Transverse colon (tissue), 4 donors: ENCODE data around the gene GMPR. TPM values are rescaled to one million over a fixed set of nuclear protein-coding genes. Genes with fewer than 3 reads are reported as not detected.

Experiments used
- DNase-seq: peaks from one replicate; pipeline ENCODE4 v3.0.0-alpha.2; 2019
- H3K27ac ChIP-seq, 4 donors: fragments of 200-600 bp; sonication (generic); 2 replicates each; pipeline ENCODE4 v1.5.1; 2016 to 2018; ENCODE audit warnings: inconsistent platforms in 4 of 4
- H3K27me3 ChIP-seq: fragments of 200-600 bp; sonication (generic); 2 replicates; pipeline ENCODE4 v1.5.1; 2017; ENCODE audit warnings: inconsistent platforms
- H3K36me3 ChIP-seq, 4 donors: fragments of 200-600 bp; sonication (generic); 2 replicates each; pipeline ENCODE4 v1.5.1; 2017 to 2019; ENCODE audit warnings: inconsistent platforms in 4 of 4
- H3K4me1 ChIP-seq, 4 donors: fragments of 200-600 bp; sonication (generic); 2 replicates each; pipeline ENCODE4 v1.5.1; 2017 to 2020; ENCODE audit warnings: inconsistent platforms in 4 of 4
- H3K4me3 ChIP-seq, 4 donors: fragments of 200-600 bp; sonication (generic); 1 replicate in 1 of 4; 2 replicates in 3 of 4; pipeline versions ENCODE4 v1.5.1 to v1.6.1; 2017 to 2019; ENCODE audit warnings: inconsistent platforms in 4 of 4
- H3K9me3 ChIP-seq, 2 donors: fragments of 200-600 bp; sonication (generic); 2 replicates each; pipeline ENCODE4 v1.5.1; 2017 to 2019; ENCODE audit warnings: inconsistent platforms in 2 of 2
- CTCF ChIP-seq, 5 experiments: fragments of 200-600 bp in 3 of 5; fragments of 450-650 bp in 2 of 5; sonication (generic) in 3 of 5; IDR thresholded peaks; 1 replicate in 2 of 5; 2 replicates in 3 of 5; pipeline ENCODE4 v1.5.1; 2016 to 2017; ENCODE audit warnings: antibody characterized with exemption in 5 of 5, inconsistent platforms in 3 of 5, mild to moderate bottlenecking in 2 of 5, moderate library complexity in 1 of 5
- EP300 ChIP-seq: sonication (generic); formaldehyde crosslinking; IDR thresholded peaks from one replicate; pipeline ENCODE4 v1.6.1; 2017; ENCODE audit warnings: antibody characterized with exemption, low read depth
- POLR2A ChIP-seq: fragments of 450-650 bp; IDR thresholded peaks from one replicate; pipeline ENCODE4 v1.6.1; 2016; ENCODE audit warnings: antibody characterized with exemption, mild to moderate bottlenecking, moderate library complexity
- POLR2AphosphoS5 ChIP-seq, 3 donors: sonication (generic); formaldehyde crosslinking; IDR thresholded peaks; one replicate each; pipeline ENCODE4 v1.6.1; 2016; ENCODE audit warnings: antibody characterized with exemption in 3 of 3
- WGBS, 2 donors: methylation state at CpG; one replicate each; pipeline ENCODE4 v1.1.5; 2018; ENCODE audit warnings: low coverage in 1 of 2; 5-methylcytosine and 5-hydroxymethylcytosine counted together
- in situ Hi-C, 4 donors: fragments of 200-750 bp; cut with MboI; loops; one replicate each; pipeline versions ENCODE4 v1.15.0 to v1.15.1; 2017; ENCODE audit warnings: low sequenced_read_pairs in 3 of 4, low pct_ligation_motif_present in 1 of 4, low pct_unique_long_range_greater_than_20kb in 1 of 4
- intact Hi-C: fragments of 100-400 bp; cut with DNase I; formaldehyde crosslinking; loops from one replicate; pipeline ENCODE4 v1.15.1; 2023; ENCODE audit warnings: low total_unique reads
- total RNA-seq, 4 donors: library from RNA; depleted of rRNA; stranded (reverse); fragments of >200 nt; gene quantifications; one replicate each; pipeline ENCODE4 v1.1.0, GENCODE V29; 2016

Gene GMPR
- total RNA-seq, 4 donors from 2014 or later, result 4.4 to 5.1 (median 4.5) TPM; not detected in 1

GRCh38 chr6:16244446-16244845, 6.1 kb downstream of the GMPR start:
- DNase-seq, result no peak
- Histone ChIP-seq H3K4me3 (no peak overlapping the region), H3K4me1 (peaks cover 0 to 13% (median 9%) of the 10 kb centered on the region in 4 donors), H3K27ac (peak overlapping the region; percentile 11 to 45 (median 36)), H3K9me3 (no peaks in the 10 kb centered on the region), H3K36me3 (no peaks in the 10 kb centered on the region), H3K27me3 (no peaks in the 10 kb centered on the region)
- in situ Hi-C loops, result no loop called here
- TF ChIP-seq POLR2AphosphoS5 (IDR thresholded peaks at IDR 0.05), result no peak
- no peak for TF ChIP-seq CTCF (IDR thresholded peaks at IDR 0.05)
- no peak for TF ChIP-seq POLR2A
- TF ChIP-seq EP300, result no peak
- WGBS, 2 donors, result 77 to 100% methylated on average over 2 to 5 of the region's 5 CpGs
- intact Hi-C loops, result no loop called here

- intact Hi-C loops, result no loop called here
- H3K36me3 ChIP-seq, result no peaks in the 10 kb centered on the region
- DNase-seq, result no peak
- peaks cover 0 to 8% (median 6%) of the 10 kb centered on the region in 4 donors for H3K4me1 ChIP-seq
- no peaks in the 10 kb centered on the region for H3K27me3 ChIP-seq
- H3K4me3 ChIP-seq, result no peak overlapping the region
- no peaks in the 10 kb centered on the region for H3K9me3 ChIP-seq
- in situ Hi-C loops, result no loop called here
- peak overlapping the region in 3 of 4 donors; percentile 11 to 45 (median 31) for H3K27ac ChIP-seq
- 78 to 90% methylated on average over 5 to 10 of the region's 10 CpGs for WGBS, 2 donors
- no peak for TF ChIP-seq CTCF (IDR thresholded peaks at IDR 0.05)
- peak in 1 of 3 donors; percentile 16 for TF ChIP-seq POLR2AphosphoS5 (IDR thresholded peaks at IDR 0.05)
Measured at GRCh38 chr6:16244869-16245451, 6.6 kb downstream of the GMPR start.

GRCh38 chr6:16248271-16248853, 10.0 kb downstream of the GMPR start:
- no peak for DNase-seq
- H3K36me3 ChIP-seq, result no peaks in the 10 kb centered on the region
- H3K27ac ChIP-seq, result no peak overlapping the region
- H3K9me3 ChIP-seq, result no peaks in the 10 kb centered on the region
- peaks cover 0 to 3% (median 0%) of the 10 kb centered on the region in 4 donors for H3K4me1 ChIP-seq
- TF ChIP-seq POLR2AphosphoS5 (IDR thresholded peaks at IDR 0.05), result no peak
- no peak for TF ChIP-seq POLR2A
- TF ChIP-seq CTCF (IDR thresholded peaks at IDR 0.05), result no peak
- TF ChIP-seq EP300, result no peak
- H3K27me3 ChIP-seq, result no peaks in the 10 kb centered on the region
- H3K4me3 ChIP-seq, result no peak overlapping the region
- 88 to 95% methylated on average over 7 of the region's 7 CpGs for WGBS, 2 donors
- intact Hi-C loops, result no loop called here
- in situ Hi-C loops, result no loop called here

GRCh38 chr6:16249971-16250370, 11.6 kb downstream of the GMPR start:
- H3K27ac ChIP-seq, result peak overlapping the region in 1 of 4 donors; percentile 11
- no peak for DNase-seq
- H3K36me3 ChIP-seq, result no peaks in the 10 kb centered on the region
- intact Hi-C loops (no loop called here), in situ Hi-C loops (no loop called here)
- no peak overlapping the region for H3K4me3 ChIP-seq
- no peaks in the 10 kb centered on the region for H3K27me3 ChIP-seq
- WGBS, 2 donors, result 78% methylated on average over 1 of the region's 1 CpG; no CpG with 5 or more reads in 1 of the 2 donors
- H3K4me1 ChIP-seq, result peaks cover 0 to 3% (median 0%) of the 10 kb centered on the region in 4 donors
- TF ChIP-seq CTCF (IDR thresholded peaks at IDR 0.05) (no peak), EP300 (no peak), POLR2A (no peak), POLR2AphosphoS5 (IDR thresholded peaks at IDR 0.05) (no peak)
- no peaks in the 10 kb centered on the region for H3K9me3 ChIP-seq
